Neural cell (in vitro differentiated cells): ENCODE measurements around the gene LMNB1.

Experiments used
- CTCF ChIP-seq: fragments of 450-650 bp; IDR thresholded peaks from 2 replicates; pipeline ENCODE4 v1.5.1; 2014; ENCODE audit warnings: antibody characterized with exemption, mild to moderate bottlenecking, moderate library complexity; ENCODE audit not compliant: poor library complexity, severe bottlenecking
- MXI1 ChIP-seq: fragments of 450-650 bp; conservative IDR thresholded peaks from 2 replicates; pipeline ENCODE4 v1.6.1; 2014; ENCODE audit warnings: antibody characterized with exemption, mild to moderate bottlenecking; ENCODE audit not compliant: poor library complexity, severe bottlenecking
- POLR2AphosphoS5 ChIP-seq: IDR thresholded peaks from 2 replicates; pipeline ENCODE4 v1.6.1; 2012

DNA sequence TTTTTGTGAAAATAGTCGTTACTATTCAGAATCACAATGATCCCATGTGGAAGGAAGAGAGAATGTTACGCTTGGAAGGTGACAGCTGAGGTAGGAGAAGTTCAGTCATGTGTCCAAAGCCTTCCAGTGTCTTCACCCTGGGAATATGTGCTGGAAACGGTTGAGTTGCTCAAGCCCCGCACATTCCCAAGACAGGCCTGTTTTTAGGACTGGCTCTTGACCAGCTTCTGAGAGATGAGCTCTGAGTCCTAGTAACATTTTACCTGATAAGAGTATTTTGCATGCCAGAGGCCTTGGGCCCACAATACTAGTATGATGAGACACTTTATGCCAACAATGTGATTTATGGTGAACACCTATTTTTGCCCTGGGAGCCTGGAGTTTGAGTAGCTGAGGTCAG, 101.7 kb downstream of the LMNB1 start:
- TF ChIP-seq CTCF, result no peak
- TF ChIP-seq POLR2AphosphoS5, result no peak
- TF ChIP-seq MXI1, result no peak
